WTC11 (cell line): ENCODE measurements around the gene COPZ2. TPM values are rescaled to one million over a fixed set of nuclear protein-coding genes. Genes with fewer than 3 reads are reported as not detected.

Experiments
- ATF3 ChIP-seq: sonication (generic); formaldehyde crosslinking; conservative IDR thresholded peaks from 2 replicates; pipeline ENCODE4 v1.8.1; 2022; ENCODE audit warnings: mild to moderate bottlenecking, missing genetic modification reagents
- ATF6 ChIP-seq: sonication (generic); formaldehyde crosslinking; IDR thresholded peaks from 2 replicates; pipeline ENCODE4 v1.8.1; 2023; ENCODE audit warnings: mild to moderate bottlenecking, missing genetic modification reagents
- CBFB ChIP-seq: sonication (generic); formaldehyde crosslinking; IDR thresholded peaks from 2 replicates; pipeline ENCODE4 v1.8.1; 2022; ENCODE audit warnings: mild to moderate bottlenecking, low read depth, missing genetic modification reagents
- E2F4 ChIP-seq: sonication (generic); formaldehyde crosslinking; IDR thresholded peaks from 2 replicates; pipeline ENCODE4 v1.8.1; 2022; ENCODE audit warnings: low read depth, mild to moderate bottlenecking, moderate library complexity, missing genetic modification reagents, borderline replicate concordance
- ELF4 ChIP-seq: sonication (generic); formaldehyde crosslinking; IDR thresholded peaks from 2 replicates; pipeline ENCODE4 v1.8.1; 2022; ENCODE audit warnings: low read depth, mild to moderate bottlenecking, moderate library complexity, missing genetic modification reagents
- FOXJ3 ChIP-seq: sonication (generic); formaldehyde crosslinking; IDR thresholded peaks from 2 replicates; pipeline ENCODE4 v1.9.0; 2021; ENCODE audit warnings: missing genetic modification reagents, mild to moderate bottlenecking, borderline replicate concordance
- FOXK1 ChIP-seq: sonication (generic); formaldehyde crosslinking; IDR thresholded peaks from 2 replicates; pipeline ENCODE4 v1.8.0; 2022; ENCODE audit warnings: mild to moderate bottlenecking, moderate library complexity, missing genetic modification reagents
- HMGA2 ChIP-seq: fragments of 250-450 bp; sonication (Bioruptor Pico); IDR thresholded peaks from 2 replicates; pipeline ENCODE4 v1.4.0; 2021; ENCODE audit warnings: mild to moderate bottlenecking, moderate library complexity
- MYBL2 ChIP-seq: sonication (generic); formaldehyde crosslinking; IDR thresholded peaks from 2 replicates; pipeline ENCODE4 v1.8.1; 2023; ENCODE audit warnings: mild to moderate bottlenecking, moderate library complexity, missing genetic modification reagents
- NR3C1 ChIP-seq: sonication (generic); formaldehyde crosslinking; conservative IDR thresholded peaks from 2 replicates; pipeline ENCODE4 v1.8.1; 2023; ENCODE audit warnings: low read depth, mild to moderate bottlenecking, missing genetic modification reagents
- SMAD3 ChIP-seq: sonication (generic); formaldehyde crosslinking; IDR thresholded peaks from 2 replicates; pipeline ENCODE4 v1.8.0; 2022; ENCODE audit warnings: missing genetic modification reagents, mild to moderate bottlenecking, borderline replicate concordance
- SMAD4 ChIP-seq: sonication (generic); formaldehyde crosslinking; IDR thresholded peaks from 2 replicates; pipeline ENCODE4 v1.8.0; 2022; ENCODE audit warnings: mild to moderate bottlenecking, missing genetic modification reagents
- ZNF219 ChIP-seq: sonication (generic); formaldehyde crosslinking; IDR thresholded peaks from 2 replicates; pipeline ENCODE4 v1.8.0; 2023; ENCODE audit warnings: missing genetic modification reagents, mild to moderate bottlenecking, borderline replicate concordance
- ZNF281 ChIP-seq: sonication (generic); formaldehyde crosslinking; IDR thresholded peaks from 2 replicates; pipeline ENCODE4 v1.8.0; 2023; ENCODE audit warnings: mild to moderate bottlenecking, missing genetic modification reagents
- ZNF317 ChIP-seq: sonication (generic); formaldehyde crosslinking; IDR thresholded peaks from 2 replicates; pipeline ENCODE4 v1.8.1; 2023; ENCODE audit warnings: low read depth, mild to moderate bottlenecking, moderate library complexity, missing genetic modification reagents, borderline replicate concordance
- ZNF396 ChIP-seq: fragments of 250-450 bp; sonication (Bioruptor Pico); IDR thresholded peaks from 2 replicates; pipeline ENCODE4 v1.8.0; 2021; ENCODE audit warnings: mild to moderate bottlenecking, moderate library complexity, borderline replicate concordance
- ZSCAN18 ChIP-seq: fragments of 250-450 bp; sonication (Bioruptor Pico); IDR thresholded peaks from 2 replicates; pipeline ENCODE4 v2.1.2; 2022; ENCODE audit warnings: mild to moderate bottlenecking, moderate library complexity
- total RNA-seq: library from RNA; stranded (reverse); gene quantifications from 3 replicates; pipeline ENCODE4 v1.2.3, GENCODE V29; 2021
- TF ChIP-seq, protein P1 (sequence below): fragments of 200-600 bp; IDR thresholded peaks from 2 replicates; pipeline ENCODE4 v1.8.0; 2022; ENCODE audit warnings: antibody characterized with exemption
- TF ChIP-seq, protein P2 (sequence below): sonication (generic); formaldehyde crosslinking; IDR thresholded peaks from 2 replicates; pipeline ENCODE4 v1.8.0; 2022; ENCODE audit warnings: mild to moderate bottlenecking, missing genetic modification reagents
- TF ChIP-seq, protein P3 (sequence below): sonication (generic); formaldehyde crosslinking; IDR thresholded peaks from 2 replicates; pipeline ENCODE4 v1.8.0; 2023; ENCODE audit warnings: missing genetic modification reagents, mild to moderate bottlenecking, borderline replicate concordance
- TF ChIP-seq, protein P4 (sequence below): sonication (generic); formaldehyde crosslinking; IDR thresholded peaks from 2 replicates; pipeline ENCODE4 v1.8.1; 2022; ENCODE audit warnings: missing genetic modification reagents, borderline replicate concordance

COPZ2 gene
- total RNA-seq, 1 experiment from 2014 or later, result 0.44 TPM

DNA sequence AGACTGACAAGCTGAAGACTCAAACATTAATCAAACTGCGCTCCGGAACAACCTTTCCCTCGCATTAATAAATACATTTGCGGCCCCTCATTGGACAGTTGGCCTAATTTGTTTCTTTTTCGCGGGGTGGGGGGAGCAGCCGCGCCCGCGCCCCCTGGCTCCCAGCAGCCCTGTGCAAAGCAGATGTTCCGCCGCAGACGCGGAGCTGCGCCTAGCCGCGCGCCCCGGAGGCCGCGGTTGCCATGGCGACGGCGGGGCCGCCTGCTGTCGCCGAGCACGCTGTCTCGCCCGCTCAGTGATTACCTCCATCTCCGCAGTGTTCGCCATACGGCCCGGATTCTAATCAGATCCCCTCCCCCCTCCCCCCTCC is 25.5 kb downstream of the COPZ2 start (continued):
- no peak for TF ChIP-seq E2F4
- TF ChIP-seq ZNF396 (CRISPR knock-in tag), result no peak
- TF ChIP-seq, protein P1, sequence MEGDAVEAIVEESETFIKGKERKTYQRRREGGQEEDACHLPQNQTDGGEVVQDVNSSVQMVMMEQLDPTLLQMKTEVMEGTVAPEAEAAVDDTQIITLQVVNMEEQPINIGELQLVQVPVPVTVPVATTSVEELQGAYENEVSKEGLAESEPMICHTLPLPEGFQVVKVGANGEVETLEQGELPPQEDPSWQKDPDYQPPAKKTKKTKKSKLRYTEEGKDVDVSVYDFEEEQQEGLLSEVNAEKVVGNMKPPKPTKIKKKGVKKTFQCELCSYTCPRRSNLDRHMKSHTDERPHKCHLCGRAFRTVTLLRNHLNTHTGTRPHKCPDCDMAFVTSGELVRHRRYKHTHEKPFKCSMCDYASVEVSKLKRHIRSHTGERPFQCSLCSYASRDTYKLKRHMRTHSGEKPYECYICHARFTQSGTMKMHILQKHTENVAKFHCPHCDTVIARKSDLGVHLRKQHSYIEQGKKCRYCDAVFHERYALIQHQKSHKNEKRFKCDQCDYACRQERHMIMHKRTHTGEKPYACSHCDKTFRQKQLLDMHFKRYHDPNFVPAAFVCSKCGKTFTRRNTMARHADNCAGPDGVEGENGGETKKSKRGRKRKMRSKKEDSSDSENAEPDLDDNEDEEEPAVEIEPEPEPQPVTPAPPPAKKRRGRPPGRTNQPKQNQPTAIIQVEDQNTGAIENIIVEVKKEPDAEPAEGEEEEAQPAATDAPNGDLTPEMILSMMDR, result no peak
- TF ChIP-seq ELF4 (CRISPR knock-in tag), result no peak
- no peak for TF ChIP-seq ZNF281 (CRISPR knock-in tag)
- TF ChIP-seq, protein P2, sequence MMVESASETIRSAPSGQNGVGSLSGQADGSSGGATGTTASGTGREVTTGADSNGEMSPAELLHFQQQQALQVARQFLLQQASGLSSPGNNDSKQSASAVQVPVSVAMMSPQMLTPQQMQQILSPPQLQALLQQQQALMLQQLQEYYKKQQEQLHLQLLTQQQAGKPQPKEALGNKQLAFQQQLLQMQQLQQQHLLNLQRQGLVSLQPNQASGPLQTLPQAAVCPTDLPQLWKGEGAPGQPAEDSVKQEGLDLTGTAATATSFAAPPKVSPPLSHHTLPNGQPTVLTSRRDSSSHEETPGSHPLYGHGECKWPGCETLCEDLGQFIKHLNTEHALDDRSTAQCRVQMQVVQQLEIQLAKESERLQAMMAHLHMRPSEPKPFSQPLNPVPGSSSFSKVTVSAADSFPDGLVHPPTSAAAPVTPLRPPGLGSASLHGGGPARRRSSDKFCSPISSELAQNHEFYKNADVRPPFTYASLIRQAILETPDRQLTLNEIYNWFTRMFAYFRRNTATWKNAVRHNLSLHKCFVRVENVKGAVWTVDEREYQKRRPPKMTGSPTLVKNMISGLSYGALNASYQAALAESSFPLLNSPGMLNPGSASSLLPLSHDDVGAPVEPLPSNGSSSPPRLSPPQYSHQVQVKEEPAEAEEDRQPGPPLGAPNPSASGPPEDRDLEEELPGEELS (CRISPR knock-in tag), result no peak
- no peak for TF ChIP-seq FOXJ3 (CRISPR knock-in tag)
- 0 out of 2 replicates have a peak, but pooled peaks have one; percentile 26 for TF ChIP-seq FOXK1 (CRISPR knock-in tag)
- no peak for TF ChIP-seq ZNF219
- TF ChIP-seq ZNF317 (CRISPR knock-in tag), result no peak
- no peak for TF ChIP-seq HMGA2 (CRISPR knock-in tag)
- TF ChIP-seq SMAD4, result no peak
- TF ChIP-seq CBFB (CRISPR knock-in tag), result no peak
- no peak for TF ChIP-seq ATF6 (CRISPR knock-in tag)
- TF ChIP-seq, protein P3, sequence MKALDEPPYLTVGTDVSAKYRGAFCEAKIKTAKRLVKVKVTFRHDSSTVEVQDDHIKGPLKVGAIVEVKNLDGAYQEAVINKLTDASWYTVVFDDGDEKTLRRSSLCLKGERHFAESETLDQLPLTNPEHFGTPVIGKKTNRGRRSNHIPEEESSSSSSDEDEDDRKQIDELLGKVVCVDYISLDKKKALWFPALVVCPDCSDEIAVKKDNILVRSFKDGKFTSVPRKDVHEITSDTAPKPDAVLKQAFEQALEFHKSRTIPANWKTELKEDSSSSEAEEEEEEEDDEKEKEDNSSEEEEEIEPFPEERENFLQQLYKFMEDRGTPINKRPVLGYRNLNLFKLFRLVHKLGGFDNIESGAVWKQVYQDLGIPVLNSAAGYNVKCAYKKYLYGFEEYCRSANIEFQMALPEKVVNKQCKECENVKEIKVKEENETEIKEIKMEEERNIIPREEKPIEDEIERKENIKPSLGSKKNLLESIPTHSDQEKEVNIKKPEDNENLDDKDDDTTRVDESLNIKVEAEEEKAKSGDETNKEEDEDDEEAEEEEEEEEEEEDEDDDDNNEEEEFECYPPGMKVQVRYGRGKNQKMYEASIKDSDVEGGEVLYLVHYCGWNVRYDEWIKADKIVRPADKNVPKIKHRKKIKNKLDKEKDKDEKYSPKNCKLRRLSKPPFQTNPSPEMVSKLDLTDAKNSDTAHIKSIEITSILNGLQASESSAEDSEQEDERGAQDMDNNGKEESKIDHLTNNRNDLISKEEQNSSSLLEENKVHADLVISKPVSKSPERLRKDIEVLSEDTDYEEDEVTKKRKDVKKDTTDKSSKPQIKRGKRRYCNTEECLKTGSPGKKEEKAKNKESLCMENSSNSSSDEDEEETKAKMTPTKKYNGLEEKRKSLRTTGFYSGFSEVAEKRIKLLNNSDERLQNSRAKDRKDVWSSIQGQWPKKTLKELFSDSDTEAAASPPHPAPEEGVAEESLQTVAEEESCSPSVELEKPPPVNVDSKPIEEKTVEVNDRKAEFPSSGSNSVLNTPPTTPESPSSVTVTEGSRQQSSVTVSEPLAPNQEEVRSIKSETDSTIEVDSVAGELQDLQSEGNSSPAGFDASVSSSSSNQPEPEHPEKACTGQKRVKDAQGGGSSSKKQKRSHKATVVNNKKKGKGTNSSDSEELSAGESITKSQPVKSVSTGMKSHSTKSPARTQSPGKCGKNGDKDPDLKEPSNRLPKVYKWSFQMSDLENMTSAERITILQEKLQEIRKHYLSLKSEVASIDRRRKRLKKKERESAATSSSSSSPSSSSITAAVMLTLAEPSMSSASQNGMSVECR, result peak; percentile 53; the same call in 1 of the 2 replicates
- TF ChIP-seq ATF3, result no peak
- TF ChIP-seq, protein P4, sequence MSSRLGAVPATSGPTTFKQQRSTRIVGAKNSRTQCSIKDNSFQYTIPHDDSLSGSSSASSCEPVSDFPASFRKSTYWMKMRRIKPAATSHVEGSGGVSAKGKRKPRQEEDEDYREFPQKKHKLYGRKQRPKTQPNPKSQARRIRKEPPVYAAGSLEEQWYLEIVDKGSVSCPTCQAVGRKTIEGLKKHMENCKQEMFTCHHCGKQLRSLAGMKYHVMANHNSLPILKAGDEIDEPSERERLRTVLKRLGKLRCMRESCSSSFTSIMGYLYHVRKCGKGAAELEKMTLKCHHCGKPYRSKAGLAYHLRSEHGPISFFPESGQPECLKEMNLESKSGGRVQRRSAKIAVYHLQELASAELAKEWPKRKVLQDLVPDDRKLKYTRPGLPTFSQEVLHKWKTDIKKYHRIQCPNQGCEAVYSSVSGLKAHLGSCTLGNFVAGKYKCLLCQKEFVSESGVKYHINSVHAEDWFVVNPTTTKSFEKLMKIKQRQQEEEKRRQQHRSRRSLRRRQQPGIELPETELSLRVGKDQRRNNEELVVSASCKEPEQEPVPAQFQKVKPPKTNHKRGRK (CRISPR knock-in tag), result no peak
- no peak for TF ChIP-seq ZSCAN18
- TF ChIP-seq SMAD3 (CRISPR knock-in tag), result no peak
- no peak for TF ChIP-seq NR3C1 (CRISPR knock-in tag)
- TF ChIP-seq MYBL2 (CRISPR knock-in tag), result no peak
